HCT116 (cell line): ENCODE results near the gene CEP41. TPM values are rescaled to one million over a fixed set of nuclear protein-coding genes. Genes with fewer than 3 reads are reported as not detected.

Experiments used
- ATAC-seq: fragments of 200-7000 bp; cut with Tn5 transposase; 2 replicates; pipeline ENCODE4 v1.9.1; 2020; ENCODE audit warnings: mild to moderate bottlenecking, moderate library complexity
- BruUV-seq: library from RNA; stranded (reverse); fragments of 400-500 nt; replicated peaks from 2 replicates; lab custom pipeline; 2021; lab: Mats Ljungman, UMichigan
- CTCF ChIA-PET: fragments of 300-600 bp; sonication (Branson Sonifier 250); formaldehyde crosslinking; loops from one replicate; lab custom pipeline; 2021; ENCODE audit warnings: antibody characterized with exemption; lab: Charles Lee
- POLR2A ChIA-PET: fragments of 300-600, 350-600 bp; sonication (Branson Sonifier 250); formaldehyde crosslinking; loops from one replicate; lab custom pipeline; 2021; ENCODE audit warnings: antibody characterized with exemption; lab: Charles Lee
- RAD21 ChIA-PET, 2 experiments: fragments of 300-600 bp; sonication (Branson Sonifier 250); formaldehyde crosslinking; loops; one replicate each; lab custom pipeline; 2023; ENCODE audit warnings: low total read pairs in 2 of 2; ENCODE audit not compliant: uncharacterized antibody in 2 of 2, unreplicated experiment in 2 of 2, low non-redundant PET in 1 of 2; lab: Charles Lee
- DNase-seq: peaks from one replicate; pipeline ENCODE4 v3.0.0-alpha.2; 2010; ENCODE audit warnings: low read depth, low spot score
- H2AFZ ChIP-seq: fragments of 200-600 bp; shearing (Covaris generic), sonication (generic); 2 replicates; pipeline ENCODE4 v1.6.1; 2017; ENCODE audit warnings: low read depth, mixed run types, mixed read lengths, antibody characterized with exemption, low read length; ENCODE audit not compliant: poor library complexity, severe bottlenecking
- H3K27ac ChIP-seq: 2 replicates; pipeline ENCODE4 v1.5.1; 2012; ENCODE audit warnings: low read depth, low read length
- H3K27me3 ChIP-seq: fragments of 200-600 bp; sonication (generic); 2 replicates; pipeline ENCODE4 v1.6.1; 2016; ENCODE audit warnings: mixed run types, low read length, mixed read lengths; ENCODE audit not compliant: insufficient read depth
- H3K36me3 ChIP-seq, 2 experiments: fragments of 200-500 bp in 1 of 2; fragments of 200-600 bp in 1 of 2; sonication (Bioruptor generic) in 1 of 2; sonication (generic) in 1 of 2; 2 replicates each; pipeline versions ENCODE4 v1.5.1 to v1.6.1; 2014 to 2016; ENCODE audit warnings: low read length in 2 of 2, inconsistent platforms in 1 of 2, mixed read lengths in 1 of 2, mixed run types in 1 of 2; ENCODE audit not compliant: insufficient read depth in 2 of 2, control insufficient read depth in 1 of 2
- H3K4me1 ChIP-seq, 2 experiments: fragments of 200-600 bp in 1 of 2; sonication (generic) in 1 of 2; 2 replicates each; pipeline versions ENCODE4 v1.5.1 to v1.6.1; 2012 to 2017; ENCODE audit warnings: low read length in 2 of 2, inconsistent platforms in 1 of 2, mild to moderate bottlenecking in 1 of 2, mixed read lengths in 1 of 2, mixed run types in 1 of 2, moderate library complexity in 1 of 2; ENCODE audit not compliant: insufficient read depth in 2 of 2, control insufficient read depth in 1 of 2
- H3K4me2 ChIP-seq: fragments of 200-600 bp; sonication (generic); 2 replicates; pipeline ENCODE4 v1.6.1; 2017; ENCODE audit warnings: mixed run types, low read length, mixed read lengths
- H3K4me3 ChIP-seq, 2 experiments: fragments of 200-600 bp in 1 of 2; sonication (generic) in 1 of 2; replicated peaks in 1 of 2; 2 replicates each; pipeline ENCODE4 v1.5.1; 2011 to 2016; ENCODE audit warnings: low read length in 2 of 2, control low read depth in 1 of 2, low read depth in 1 of 2, mild to moderate bottlenecking in 1 of 2, mixed read lengths in 1 of 2, mixed run types in 1 of 2
- H3K79me2 ChIP-seq: fragments of 200-600 bp; sonication (generic); 2 replicates; pipeline ENCODE4 v1.6.1; 2017; ENCODE audit warnings: mild to moderate bottlenecking, mixed run types, low read length, moderate library complexity, mixed read lengths; ENCODE audit not compliant: insufficient read depth
- H3K9ac ChIP-seq: fragments of 200-600 bp; sonication (generic); 2 replicates; pipeline ENCODE4 v1.6.1; 2016; ENCODE audit warnings: low read length, mixed read lengths
- H3K9me2 ChIP-seq: fragments of 200-600 bp; sonication (generic), shearing (Covaris generic); 2 replicates; pipeline ENCODE4 v1.6.1; 2017; ENCODE audit warnings: mixed run types, mild to moderate bottlenecking, moderate library complexity; ENCODE audit not compliant: insufficient read depth
- H3K9me3 ChIP-seq, 2 experiments: fragments of 200-500 bp in 1 of 2; fragments of 200-600 bp in 1 of 2; sonication (Bioruptor generic) in 1 of 2; sonication (generic) in 1 of 2; 2 replicates each; pipeline ENCODE4 v1.6.1; 2014 to 2017; ENCODE audit warnings: low read length in 2 of 2, mixed read lengths in 2 of 2, inconsistent platforms in 1 of 2, low read depth in 1 of 2, mild to moderate bottlenecking in 1 of 2, mixed run types in 1 of 2, moderate library complexity in 1 of 2; ENCODE audit not compliant: control insufficient read depth in 1 of 2, insufficient read depth in 1 of 2
- H4K20me1 ChIP-seq: fragments of 200-600 bp; sonication (generic), shearing (Covaris generic); 2 replicates; pipeline ENCODE4 v1.6.1; 2017; ENCODE audit warnings: mixed run types, mild to moderate bottlenecking, moderate library complexity; ENCODE audit not compliant: insufficient read depth
- CBX3 ChIP-seq: IDR thresholded peaks from 2 replicates; pipeline ENCODE4 v1.6.1; 2012; ENCODE audit warnings: low read depth
- CEBPB ChIP-seq: IDR thresholded peaks from 2 replicates; pipeline ENCODE4 v1.6.1; 2012; ENCODE audit warnings: low read depth
- EGR1 ChIP-seq: IDR thresholded peaks from 2 replicates; pipeline ENCODE4 v1.6.1; 2012; ENCODE audit warnings: low read depth
- ELF1 ChIP-seq: IDR thresholded peaks from 2 replicates; pipeline ENCODE4 v1.6.1; 2012; ENCODE audit warnings: low read depth, borderline replicate concordance
- EZH2 ChIP-seq: fragments of 200-600 bp; sonication (generic); IDR thresholded peaks from 2 replicates; pipeline ENCODE4 v1.6.1; 2017; ENCODE audit warnings: antibody characterized with exemption, mixed run types
- EZH2phosphoT487 ChIP-seq: fragments of 200-600 bp; IDR thresholded peaks from 2 replicates; pipeline ENCODE4 v1.6.1; 2018; ENCODE audit warnings: antibody characterized with exemption, borderline replicate concordance
- JUND ChIP-seq: IDR thresholded peaks from 2 replicates; pipeline ENCODE4 v1.6.1; 2012
- POLR2A ChIP-seq: IDR thresholded peaks from 2 replicates; pipeline ENCODE4 v1.7.0; 2011; ENCODE audit warnings: borderline replicate concordance; ENCODE audit not compliant: insufficient read depth, insufficient read length; ENCODE audit errors: extremely low read depth
- POLR2AphosphoS5 ChIP-seq: IDR thresholded peaks from 2 replicates; pipeline ENCODE4 v1.6.1; 2011; ENCODE audit warnings: mild to moderate bottlenecking, low read depth, low read length, moderate library complexity
- TCF7L2 ChIP-seq: IDR thresholded peaks from 2 replicates; pipeline ENCODE4 v1.7.0; 2011; ENCODE audit warnings: borderline replicate concordance, inconsistent platforms; ENCODE audit not compliant: insufficient read depth, insufficient read length; ENCODE audit errors: extremely low read depth
- YY1 ChIP-seq: IDR thresholded peaks from 2 replicates; pipeline ENCODE4 v1.6.1; 2011; ENCODE audit warnings: low read length, low read depth, moderate library complexity, mild to moderate bottlenecking; ENCODE audit not compliant: insufficient replicate concordance; ENCODE audit errors: extremely low read depth
- ZFX ChIP-seq: fragments of 450-650 bp; IDR thresholded peaks from 2 replicates; pipeline ENCODE4 v1.6.1; 2017
- ZNF274 ChIP-seq: fragments of 200-500 bp; sonication (Bioruptor generic); IDR thresholded peaks from 2 replicates; pipeline ENCODE4 v1.6.1; 2014; ENCODE audit warnings: mild to moderate bottlenecking, low read depth, low read length, inconsistent platforms
- intact Hi-C: fragments of 100-400 bp; cut with micrococcal nuclease; formaldehyde crosslinking; loops from 2 replicates; pipeline ENCODE4 v1.10.0; 2022
- total RNA-seq: library from RNA; stranded (reverse); gene quantifications from one replicate; pipeline ENCODE4 v1.2.1, GENCODE V29; 2021; ENCODE audit not compliant: unreplicated experiment
- TF ChIP-seq, protein P1 (sequence below): IDR thresholded peaks from 2 replicates; pipeline ENCODE4 v1.6.1; 2012; ENCODE audit warnings: low read depth
- TF ChIP-seq, protein P2 (sequence below): IDR thresholded peaks from 2 replicates; pipeline ENCODE4 v1.6.1; 2011; ENCODE audit warnings: mild to moderate bottlenecking, low read length, moderate library complexity; ENCODE audit not compliant: insufficient replicate concordance; ENCODE audit errors: extremely low read depth
- TF ChIP-seq, protein P3 (sequence below): IDR thresholded peaks from 2 replicates; pipeline ENCODE4 v1.6.1; 2012
- TF ChIP-seq, protein P4 (sequence below), 3 experiments: fragments of 200-600 bp in 1 of 3; sonication (generic) in 1 of 3; IDR thresholded peaks in 2 of 3; conservative IDR thresholded peaks in 1 of 3; 2 replicates each; pipeline ENCODE4 v1.5.1; 2012 to 2017; ENCODE audit warnings: low read depth in 2 of 3, low read length in 2 of 3, antibody characterized with exemption in 1 of 3, borderline replicate concordance in 1 of 3, control low read depth in 1 of 3, mild to moderate bottlenecking in 1 of 3, mixed read lengths in 1 of 3, mixed run types in 1 of 3, moderate library complexity in 1 of 3; ENCODE audit not compliant: insufficient read depth in 1 of 3

Gene CEP41
- total RNA-seq, 1 experiment from 2014 or later = 13.6 TPM

DNA sequence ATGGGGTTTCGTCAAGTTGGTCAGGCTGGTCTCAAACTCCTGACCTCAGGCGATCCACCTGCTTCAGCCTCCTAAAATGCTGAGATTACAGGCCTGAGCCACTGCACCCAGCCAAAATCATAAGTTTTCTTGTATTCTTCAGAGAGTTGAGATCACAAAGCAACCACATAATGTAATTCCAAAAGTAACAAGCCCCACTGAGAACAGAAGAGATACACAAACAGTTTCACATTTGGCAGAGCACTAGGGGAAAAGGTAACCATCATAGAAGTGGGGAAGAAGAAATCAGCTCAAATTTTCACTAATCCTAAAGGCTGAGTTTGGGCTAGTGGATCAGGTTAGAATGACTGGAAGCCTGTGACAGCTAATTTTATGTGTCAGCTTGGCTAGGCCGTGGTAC is 5.4 kb upstream of the CEP41 start:
- Histone ChIP-seq H3K27ac (no peak overlapping the region), H2AFZ (no peak overlapping the region), H3K4me2 (no peak overlapping the region), H3K36me3 (no peaks in the 10 kb centered on the region), H3K27me3 (no peaks in the 10 kb centered on the region), H3K4me3 (no peak overlapping the region), H3K9me2 (no peaks in the 10 kb centered on the region), H3K79me2 (no peaks in the 10 kb centered on the region), H3K9me3 (peaks cover 4 to 6% of the 10 kb centered on the region in 2 experiments; a peak in 2 of 4 replicates), H3K4me1 (peaks cover 6 to 7% of the 10 kb centered on the region in 2 experiments), H3K9ac (no peak overlapping the region), H4K20me1 (no peaks in the 10 kb centered on the region)
- DNase-seq (no peak), ATAC-seq (no peak)
- intact Hi-C loops = no loop called here
- RAD21 ChIA-PET = no interaction called here
- BruUV-seq = no TSS peak
- POLR2A ChIA-PET = no interaction called here
- TF ChIP-seq, protein P1, sequence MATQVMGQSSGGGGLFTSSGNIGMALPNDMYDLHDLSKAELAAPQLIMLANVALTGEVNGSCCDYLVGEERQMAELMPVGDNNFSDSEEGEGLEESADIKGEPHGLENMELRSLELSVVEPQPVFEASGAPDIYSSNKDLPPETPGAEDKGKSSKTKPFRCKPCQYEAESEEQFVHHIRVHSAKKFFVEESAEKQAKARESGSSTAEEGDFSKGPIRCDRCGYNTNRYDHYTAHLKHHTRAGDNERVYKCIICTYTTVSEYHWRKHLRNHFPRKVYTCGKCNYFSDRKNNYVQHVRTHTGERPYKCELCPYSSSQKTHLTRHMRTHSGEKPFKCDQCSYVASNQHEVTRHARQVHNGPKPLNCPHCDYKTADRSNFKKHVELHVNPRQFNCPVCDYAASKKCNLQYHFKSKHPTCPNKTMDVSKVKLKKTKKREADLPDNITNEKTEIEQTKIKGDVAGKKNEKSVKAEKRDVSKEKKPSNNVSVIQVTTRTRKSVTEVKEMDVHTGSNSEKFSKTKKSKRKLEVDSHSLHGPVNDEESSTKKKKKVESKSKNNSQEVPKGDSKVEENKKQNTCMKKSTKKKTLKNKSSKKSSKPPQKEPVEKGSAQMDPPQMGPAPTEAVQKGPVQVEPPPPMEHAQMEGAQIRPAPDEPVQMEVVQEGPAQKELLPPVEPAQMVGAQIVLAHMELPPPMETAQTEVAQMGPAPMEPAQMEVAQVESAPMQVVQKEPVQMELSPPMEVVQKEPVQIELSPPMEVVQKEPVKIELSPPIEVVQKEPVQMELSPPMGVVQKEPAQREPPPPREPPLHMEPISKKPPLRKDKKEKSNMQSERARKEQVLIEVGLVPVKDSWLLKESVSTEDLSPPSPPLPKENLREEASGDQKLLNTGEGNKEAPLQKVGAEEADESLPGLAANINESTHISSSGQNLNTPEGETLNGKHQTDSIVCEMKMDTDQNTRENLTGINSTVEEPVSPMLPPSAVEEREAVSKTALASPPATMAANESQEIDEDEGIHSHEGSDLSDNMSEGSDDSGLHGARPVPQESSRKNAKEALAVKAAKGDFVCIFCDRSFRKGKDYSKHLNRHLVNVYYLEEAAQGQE = no peak
- TF ChIP-seq EZH2 = no peak
- no peak for TF ChIP-seq YY1
- no peak for TF ChIP-seq EGR1
- TF ChIP-seq ZNF274 = no peak
- TF ChIP-seq, protein P2, sequence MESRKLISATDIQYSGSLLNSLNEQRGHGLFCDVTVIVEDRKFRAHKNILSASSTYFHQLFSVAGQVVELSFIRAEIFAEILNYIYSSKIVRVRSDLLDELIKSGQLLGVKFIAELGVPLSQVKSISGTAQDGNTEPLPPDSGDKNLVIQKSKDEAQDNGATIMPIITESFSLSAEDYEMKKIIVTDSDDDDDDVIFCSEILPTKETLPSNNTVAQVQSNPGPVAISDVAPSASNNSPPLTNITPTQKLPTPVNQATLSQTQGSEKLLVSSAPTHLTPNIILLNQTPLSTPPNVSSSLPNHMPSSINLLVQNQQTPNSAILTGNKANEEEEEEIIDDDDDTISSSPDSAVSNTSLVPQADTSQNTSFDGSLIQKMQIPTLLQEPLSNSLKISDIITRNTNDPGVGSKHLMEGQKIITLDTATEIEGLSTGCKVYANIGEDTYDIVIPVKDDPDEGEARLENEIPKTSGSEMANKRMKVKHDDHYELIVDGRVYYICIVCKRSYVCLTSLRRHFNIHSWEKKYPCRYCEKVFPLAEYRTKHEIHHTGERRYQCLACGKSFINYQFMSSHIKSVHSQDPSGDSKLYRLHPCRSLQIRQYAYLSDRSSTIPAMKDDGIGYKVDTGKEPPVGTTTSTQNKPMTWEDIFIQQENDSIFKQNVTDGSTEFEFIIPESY = no peak
- no peak for TF ChIP-seq JUND
- TF ChIP-seq, protein P3, sequence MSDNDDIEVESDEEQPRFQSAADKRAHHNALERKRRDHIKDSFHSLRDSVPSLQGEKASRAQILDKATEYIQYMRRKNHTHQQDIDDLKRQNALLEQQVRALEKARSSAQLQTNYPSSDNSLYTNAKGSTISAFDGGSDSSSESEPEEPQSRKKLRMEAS = no peak
- TF ChIP-seq ZFX = no peak
- no peak for TF ChIP-seq CBX3
- no peak for TF ChIP-seq EZH2phosphoT487
- TF ChIP-seq POLR2A = no peak
- no peak for TF ChIP-seq CEBPB
- no peak for TF ChIP-seq ELF1
- TF ChIP-seq TCF7L2 = no peak
- no peak for TF ChIP-seq POLR2AphosphoS5
- TF ChIP-seq, protein P4, sequence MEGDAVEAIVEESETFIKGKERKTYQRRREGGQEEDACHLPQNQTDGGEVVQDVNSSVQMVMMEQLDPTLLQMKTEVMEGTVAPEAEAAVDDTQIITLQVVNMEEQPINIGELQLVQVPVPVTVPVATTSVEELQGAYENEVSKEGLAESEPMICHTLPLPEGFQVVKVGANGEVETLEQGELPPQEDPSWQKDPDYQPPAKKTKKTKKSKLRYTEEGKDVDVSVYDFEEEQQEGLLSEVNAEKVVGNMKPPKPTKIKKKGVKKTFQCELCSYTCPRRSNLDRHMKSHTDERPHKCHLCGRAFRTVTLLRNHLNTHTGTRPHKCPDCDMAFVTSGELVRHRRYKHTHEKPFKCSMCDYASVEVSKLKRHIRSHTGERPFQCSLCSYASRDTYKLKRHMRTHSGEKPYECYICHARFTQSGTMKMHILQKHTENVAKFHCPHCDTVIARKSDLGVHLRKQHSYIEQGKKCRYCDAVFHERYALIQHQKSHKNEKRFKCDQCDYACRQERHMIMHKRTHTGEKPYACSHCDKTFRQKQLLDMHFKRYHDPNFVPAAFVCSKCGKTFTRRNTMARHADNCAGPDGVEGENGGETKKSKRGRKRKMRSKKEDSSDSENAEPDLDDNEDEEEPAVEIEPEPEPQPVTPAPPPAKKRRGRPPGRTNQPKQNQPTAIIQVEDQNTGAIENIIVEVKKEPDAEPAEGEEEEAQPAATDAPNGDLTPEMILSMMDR (IDR thresholded peaks at IDR 0.05 in 2 of 3, conservative IDR thresholded peaks at IDR 0.05 in 1 of 3; ENCODE audit: borderline replicate concordance in 1 of 3, insufficient read depth in 1 of 3, low read depth in 2 of 3, low read length in 2 of 3) = no peak
- CTCF ChIA-PET = no interaction called here
